Natural killer cell (primary cell): ENCODE data around the gene RASAL1. TPM values are rescaled to one million over a fixed set of nuclear protein-coding genes. Genes with fewer than 3 reads are reported as not detected.

Source experiments
- ATAC-seq, 3 donors: fragments of 150-1000 bp in 2 of 3; fragments of 200-7000 bp in 1 of 3; cut with Tn5 transposase; 1 replicate in 1 of 3; 2 replicates in 2 of 3; pipeline ENCODE4 v1.10.0; 2021; ENCODE audit warnings: mild to moderate bottlenecking in 2 of 3, moderate library complexity in 2 of 3
- DNase-seq, 2 donors: peaks; one replicate each; pipeline versions ENCODE4 v3.0.0 to v3.0.0-alpha.2; 2013 to 2021; ENCODE audit warnings: mixed read lengths in 1 of 2
- H3K27ac ChIP-seq: one replicate; pipeline ENCODE4 v1.5.1; 2013; ENCODE audit warnings: mild to moderate bottlenecking, low read length
- H3K27me3 ChIP-seq: one replicate; pipeline ENCODE4 v1.6.1; 2013; ENCODE audit warnings: low read length; ENCODE audit not compliant: control insufficient read depth, insufficient read depth
- H3K36me3 ChIP-seq: one replicate; pipeline ENCODE4 v1.6.1; 2013; ENCODE audit warnings: low read length; ENCODE audit not compliant: control insufficient read depth, insufficient read depth
- H3K4me1 ChIP-seq: one replicate; pipeline ENCODE4 v1.6.1; 2013; ENCODE audit warnings: low read length; ENCODE audit not compliant: control insufficient read depth, insufficient read depth
- H3K4me3 ChIP-seq: one replicate; pipeline ENCODE4 v1.5.1; 2013; ENCODE audit warnings: low read length
- H3K9me3 ChIP-seq: one replicate; pipeline ENCODE4 v1.6.1; 2013; ENCODE audit warnings: low read length; ENCODE audit not compliant: control insufficient read depth, insufficient read depth
- H3K27ac Mint-ChIP-seq, 2 donors: one replicate each; pipeline ENCODE4 v1.8.0; 2022; ENCODE audit warnings: mild to moderate bottlenecking in 2 of 2, mixed read lengths in 2 of 2, moderate library complexity in 1 of 2
- H3K27me3 Mint-ChIP-seq, 2 donors: one replicate each; pipeline ENCODE4 v1.8.0; 2022; ENCODE audit warnings: low read depth in 2 of 2, mixed read lengths in 2 of 2
- H3K36me3 Mint-ChIP-seq: one replicate; pipeline ENCODE4 v1.8.0; 2022; ENCODE audit warnings: mixed read lengths
- H3K4me1 Mint-ChIP-seq, 2 donors: one replicate each; pipeline ENCODE4 v1.8.0; 2022; ENCODE audit warnings: mixed read lengths in 2 of 2
- H3K4me3 Mint-ChIP-seq: one replicate; pipeline ENCODE4 v1.8.0; 2022; ENCODE audit warnings: mild to moderate bottlenecking, moderate library complexity, mixed read lengths
- H3K9me3 Mint-ChIP-seq, 2 donors: one replicate each; pipeline ENCODE4 v1.8.0; 2022; ENCODE audit warnings: mixed read lengths in 2 of 2
- CTCF ChIP-seq: fragments of 200-600 bp; IDR thresholded peaks from one replicate; pipeline ENCODE4 v1.8.0; 2022; ENCODE audit warnings: antibody characterized with exemption
- WGBS: methylation state at CpG from one replicate; pipeline ENCODE4 v1.1.7; 2013; ENCODE audit warnings: missing lambda C conversion rate; ENCODE audit not compliant: insufficient coverage; 5-methylcytosine and 5-hydroxymethylcytosine counted together
- intact Hi-C: fragments of 100-400 bp; cut with micrococcal nuclease; formaldehyde crosslinking; loops from one replicate; pipeline ENCODE4 v1.14.2; 2022
- total RNA-seq, 4 donors: library from RNA; stranded (reverse); fragments of 120-200 nt in 1 of 4; gene quantifications; one replicate each; pipeline versions ENCODE4 v1.2.3 to v1.2.4, GENCODE V29; 2013 to 2022

RASAL1 gene
- total RNA-seq, 3 donors from 2014 or later (not counting 1 experiment from before 2014, with no cell fraction given), result not detected

GRCh38 chr12:113061061-113061694 is 74.4 kb downstream of the RASAL1 start:
- peaks cover 74% of the 10 kb centered on the region for H3K4me1 ChIP-seq
- intact Hi-C loops, result no loop called here
- H3K27me3 ChIP-seq, result no peaks in the 10 kb centered on the region
- ATAC-seq (no peak), DNase-seq (no peak)
- Mint-ChIP-seq H3K27ac (no peak overlapping the region), H3K4me1 (no peaks in the 10 kb centered on the region), H3K9me3 (no peaks in the 10 kb centered on the region), H3K27me3 (peaks cover 9 to 11% of the 10 kb centered on the region in 2 donors), H3K4me3 (no peak overlapping the region), H3K36me3 (no peaks in the 10 kb centered on the region)
- H3K27ac ChIP-seq, result no peak overlapping the region
- H3K9me3 ChIP-seq, result no peaks in the 10 kb centered on the region
- WGBS, result 82% methylated on average over 9 of the region's 10 CpGs
- H3K4me3 ChIP-seq, result no peak overlapping the region
- no peak for TF ChIP-seq CTCF
- no peaks in the 10 kb centered on the region for H3K36me3 ChIP-seq

GRCh38 chr12:113060336-113060960 is 75.1 kb downstream of the RASAL1 start:
- H3K36me3 ChIP-seq, result no peaks in the 10 kb centered on the region
- Mint-ChIP-seq H3K36me3 (no peaks in the 10 kb centered on the region), H3K27ac (no peak overlapping the region), H3K27me3 (peaks cover 11 to 15% of the 10 kb centered on the region in 2 donors), H3K4me3 (no peak overlapping the region), H3K9me3 (no peaks in the 10 kb centered on the region), H3K4me1 (no peaks in the 10 kb centered on the region)
- H3K27me3 ChIP-seq, result no peaks in the 10 kb centered on the region
- 87% methylated on average over 7 of the region's 7 CpGs for WGBS
- DNase-seq, result no peak
- TF ChIP-seq CTCF, result no peak
- H3K27ac ChIP-seq, result no peak overlapping the region
- intact Hi-C loops, result no loop called here
- peaks cover 75% of the 10 kb centered on the region for H3K4me1 ChIP-seq
- H3K9me3 ChIP-seq, result no peaks in the 10 kb centered on the region
- no peak for ATAC-seq
- H3K4me3 ChIP-seq, result no peak overlapping the region

GRCh38 chr12:113059071-113059595 is 76.4 kb downstream of the RASAL1 start:
- DNase-seq, result no peak
- no peak overlapping the region for H3K27ac Mint-ChIP-seq
- peaks cover 7 to 14% of the 10 kb centered on the region in 2 donors for H3K27me3 Mint-ChIP-seq
- Histone ChIP-seq H3K4me1 (peaks cover 66% of the 10 kb centered on the region), H3K27me3 (no peaks in the 10 kb centered on the region), H3K36me3 (no peaks in the 10 kb centered on the region), H3K27ac (no peak overlapping the region), H3K4me3 (no peak overlapping the region), H3K9me3 (no peaks in the 10 kb centered on the region)
- no peaks in the 10 kb centered on the region for H3K4me1 Mint-ChIP-seq
- no peak overlapping the region for H3K4me3 Mint-ChIP-seq
- no peak for TF ChIP-seq CTCF
- intact Hi-C loops, result no loop called here
- no peaks in the 10 kb centered on the region for H3K9me3 Mint-ChIP-seq
- WGBS, result 56% methylated on average over 8 of the region's 8 CpGs
- no peaks in the 10 kb centered on the region for H3K36me3 Mint-ChIP-seq
- ATAC-seq, result peak in 2 of 3 donors; percentile 21 to 34
